ENCODE measurements around the gene INTS11.

The INTS11 gene

GRCh38 chr1:1343811-1344421 is 19.5 kb upstream of the INTS11 start:
- no peak for DNase-seq (ENCODE audit: low spot score)

- DNase-seq (ENCODE audit: low spot score), result no peak
These were observed 18.2 kb upstream of the INTS11 start for GRCh38 chr1:1342584-1343115.

GRCh38 chr1:1342061-1342562 is 17.7 kb upstream of the INTS11 start:
- no peak for DNase-seq (ENCODE audit: low spot score)

- DNase-seq (ENCODE audit: low spot score), result no peak
These were observed 17.1 kb upstream of the INTS11 start for GRCh38 chr1:1341549-1342021.

- no peak for DNase-seq (ENCODE audit: low spot score)
These were observed 16.5 kb upstream of the INTS11 start for GRCh38 chr1:1340791-1341548.

- no peak for DNase-seq (ENCODE audit: low spot score)
These were observed 15.7 kb upstream of the INTS11 start for GRCh38 chr1:1340185-1340584.

GRCh38 chr1:1338278-1338677 is 13.8 kb upstream of the INTS11 start:
- no peak for DNase-seq (ENCODE audit: low spot score)

- peak; percentile 74 for DNase-seq (ENCODE audit: low spot score)
These were observed 13.3 kb upstream of the INTS11 start for GRCh38 chr1:1337793-1338147.

- DNase-seq (ENCODE audit: low spot score), result no peak
These were observed 12.7 kb upstream of the INTS11 start for GRCh38 chr1:1336931-1337792.

- no peak for DNase-seq (ENCODE audit: low spot score)
These were observed 12.0 kb upstream of the INTS11 start for GRCh38 chr1:1336446-1336845.

- no peak for DNase-seq (ENCODE audit: low spot score)
These were observed 11.4 kb upstream of the INTS11 start for GRCh38 chr1:1335792-1336248.

GRCh38 chr1:1335283-1335682 is 10.8 kb upstream of the INTS11 start:
- DNase-seq (ENCODE audit: low spot score), result no peak

GRCh38 chr1:1334835-1335234 is 10.4 kb upstream of the INTS11 start:
- DNase-seq (ENCODE audit: low spot score), result no peak

- DNase-seq (ENCODE audit: low spot score), result no peak
These were observed 9.2 kb upstream of the INTS11 start for GRCh38 chr1:1333551-1334241.

- DNase-seq (ENCODE audit: low spot score), result no peak
These were observed 8.5 kb upstream of the INTS11 start for GRCh38 chr1:1332774-1333480.

GRCh38 chr1:1332031-1332755 is 7.7 kb upstream of the INTS11 start:
- DNase-seq (ENCODE audit: low spot score), result no peak

- peak; percentile 53 for DNase-seq (ENCODE audit: low spot score)
These were observed 6.9 kb upstream of the INTS11 start, which contains the start of gene TAS1R3 for GRCh38 chr1:1331068-1331965. Gene TAS1R3, plus strand, starts transcription at chr1:1331280. Its CDS starts 66 bp downstream, at chr1:1331346.

- peak; percentile 77 for DNase-seq (ENCODE audit: low spot score)
These were observed 6.1 kb upstream of the INTS11 start for GRCh38 chr1:1330366-1331067.

Measured in germinal center (tissue), 1 donor.